SK-N-SH (cell line): ENCODE measurements around the gene BCR. TPM values are rescaled to one million over a fixed set of nuclear protein-coding genes. Genes with fewer than 3 reads are reported as not detected.

ENCODE experiments used
- CTCF ChIA-PET: fragments of 300-600, 350-600 bp; formaldehyde crosslinking; extraction: SDS; loops from one replicate; lab custom pipeline; 2021; lab: Yijun Ruan, JAX
- POLR2A ChIA-PET: fragments of 350-600 bp; sonication (Branson Sonifier 250); formaldehyde crosslinking; extraction: SDS; loops from one replicate; lab custom pipeline; 2020; ENCODE audit warnings: antibody characterized with exemption, inconsistent platforms; lab: Yijun Ruan, JAX
- DNase-seq: peaks from one replicate; pipeline ENCODE4 v3.0.0; 2012
- H2AFZ ChIP-seq: fragments of 200-600 bp; sonication (generic); 2 replicates; pipeline ENCODE4 v1.8.1; 2016; ENCODE audit warnings: antibody characterized with exemption, mild to moderate bottlenecking, low read depth
- H3F3A ChIP-seq: fragments of 200-600 bp; sonication (generic); replicated peaks from 2 replicates; pipeline ENCODE3; 2016; ENCODE audit warnings: antibody characterized with exemption, mild to moderate bottlenecking; ENCODE audit not compliant: insufficient read depth
- H3K27ac ChIP-seq, 2 experiments: fragments of 200-500 bp in 1 of 2; fragments of 200-600 bp in 1 of 2; sonication (Bioruptor generic) in 1 of 2; sonication (generic), shearing (Covaris generic) in 1 of 2; 2 replicates each; pipeline versions ENCODE4 v1.5.1 to v1.6.1; 2014 to 2016; ENCODE audit warnings: low read depth in 2 of 2, inconsistent platforms in 1 of 2, low read length in 1 of 2, mild to moderate bottlenecking in 1 of 2, mixed read lengths in 1 of 2
- H3K27me3 ChIP-seq: fragments of 200-600 bp; sonication (generic), shearing (Covaris generic); 2 replicates; pipeline ENCODE4 v1.6.1; 2016; ENCODE audit warnings: mixed run types; ENCODE audit not compliant: insufficient read depth
- H3K36me3 ChIP-seq, 2 experiments: fragments of 200-500 bp in 1 of 2; fragments of 200-600 bp in 1 of 2; sonication (Bioruptor generic) in 1 of 2; sonication (generic) in 1 of 2; replicated peaks in 1 of 2; 2 replicates each; pipeline versions ENCODE3 to v1.5.1; 2014 to 2016; ENCODE audit warnings: low read length in 1 of 2, mild to moderate bottlenecking in 1 of 2; ENCODE audit not compliant: insufficient read depth in 2 of 2, control insufficient read depth in 1 of 2
- H3K4me1 ChIP-seq, 2 experiments: fragments of 200-500 bp in 1 of 2; fragments of 200-600 bp in 1 of 2; sonication (Bioruptor generic) in 1 of 2; sonication (generic), shearing (Covaris generic) in 1 of 2; 2 replicates each; pipeline versions ENCODE4 v1.5.1 to v1.6.1; 2014 to 2016; ENCODE audit warnings: low read depth in 1 of 2, low read length in 1 of 2, mixed run types in 1 of 2; ENCODE audit not compliant: insufficient read depth in 2 of 2, control insufficient read depth in 1 of 2
- H3K4me2 ChIP-seq: fragments of 200-600 bp; sonication (generic), shearing (Covaris generic); 2 replicates; pipeline ENCODE4 v1.6.1; 2017; ENCODE audit warnings: mixed run types
- H3K4me3 ChIP-seq, 2 experiments: fragments of 200-500 bp in 1 of 2; fragments of 200-600 bp in 1 of 2; sonication (Bioruptor generic) in 1 of 2; sonication (generic), shearing (Covaris generic) in 1 of 2; 2 replicates each; pipeline versions ENCODE4 v1.5.1 to v1.8.1; 2014 to 2016; ENCODE audit warnings: low read depth in 2 of 2, inconsistent platforms in 1 of 2, low read length in 1 of 2, mild to moderate bottlenecking in 1 of 2, mixed read lengths in 1 of 2, moderate library complexity in 1 of 2
- H3K79me2 ChIP-seq: fragments of 200-600 bp; sonication (generic); 2 replicates; pipeline ENCODE4 v1.8.1; 2017; ENCODE audit warnings: mild to moderate bottlenecking; ENCODE audit not compliant: insufficient read depth
- H3K9ac ChIP-seq: fragments of 200-600 bp; sonication (generic); 2 replicates; pipeline ENCODE4 v1.6.1; 2017; ENCODE audit warnings: mixed run types
- H3K9me2 ChIP-seq: fragments of 200-600 bp; sonication (generic); 2 replicates; pipeline ENCODE4 v1.6.1; 2017; ENCODE audit warnings: mixed run types
- H3K9me3 ChIP-seq: fragments of 200-600 bp; sonication (generic); 2 replicates; pipeline ENCODE4 v1.6.1; 2017; ENCODE audit warnings: mixed run types, mild to moderate bottlenecking, moderate library complexity
- H4K20me1 ChIP-seq: fragments of 200-600 bp; sonication (generic); 2 replicates; pipeline ENCODE4 v1.6.1; 2017; ENCODE audit warnings: mild to moderate bottlenecking, mixed run types; ENCODE audit not compliant: insufficient read depth
- GATA2 ChIP-seq: sonication (generic); formaldehyde crosslinking; IDR thresholded peaks from 2 replicates; pipeline ENCODE4 v1.5.0; 2020; ENCODE audit warnings: mild to moderate bottlenecking, missing genetic modification reagents
- JUND ChIP-seq: IDR thresholded peaks from 2 replicates; pipeline ENCODE4 v1.4.0; 2012
- MXI1 ChIP-seq: IDR thresholded peaks from 2 replicates; pipeline ENCODE4 v1.6.1; 2012; ENCODE audit warnings: mild to moderate bottlenecking, low read depth, low read length, improper control_type of control experiment
- NRF1 ChIP-seq: IDR thresholded peaks from 2 replicates; pipeline ENCODE4 v1.6.1; 2012; ENCODE audit warnings: low read depth, mild to moderate bottlenecking, low read length
- POLR2AphosphoS5 ChIP-seq: IDR thresholded peaks from 2 replicates; pipeline ENCODE4 v1.6.1; 2012; ENCODE audit warnings: low read depth, low read length
- SMC3 ChIP-seq: IDR thresholded peaks from 2 replicates; pipeline ENCODE4 v1.6.1; 2012; ENCODE audit warnings: low read depth, low read length, improper control_type of control experiment
- TCF12 ChIP-seq: IDR thresholded peaks from 2 replicates; pipeline ENCODE4 v1.4.0; 2012
- YY1 ChIP-seq: IDR thresholded peaks from 2 replicates; pipeline ENCODE4 v1.4.0; 2012; ENCODE audit warnings: low read depth, mild to moderate bottlenecking
- WGBS: methylation state at CpG from one replicate; pipeline ENCODE4 v1.1.6; 2017; ENCODE audit warnings: low lambda C conversion rate; 5-methylcytosine and 5-hydroxymethylcytosine counted together
- polyA plus RNA-seq, 3 experiments: library from polyadenylated mRNA; depleted of rRNA; stranded (reverse); fragments of >200 nt; gene quantifications; 2 replicates each; pipeline ENCODE4 v1.2.3, GENCODE V29; 2012
- TF ChIP-seq, protein P1 (sequence below): fragments of 150-350 bp; IDR thresholded peaks from 2 replicates; pipeline ENCODE4 v1.6.1; 2017; ENCODE audit warnings: antibody characterized with exemption, low read length, low read depth, borderline replicate concordance
- TF ChIP-seq, protein P2 (sequence below): IDR thresholded peaks from 2 replicates; pipeline ENCODE4; 2012
- TF ChIP-seq, protein P3 (sequence below): IDR thresholded peaks from 2 replicates; pipeline ENCODE4 v1.4.0; 2012; ENCODE audit warnings: low read depth

The BCR gene
- polyA plus RNA-seq, 1 of the 3 experiments (the other 2 are of a cell fraction), result 50.9 TPM

DNA sequence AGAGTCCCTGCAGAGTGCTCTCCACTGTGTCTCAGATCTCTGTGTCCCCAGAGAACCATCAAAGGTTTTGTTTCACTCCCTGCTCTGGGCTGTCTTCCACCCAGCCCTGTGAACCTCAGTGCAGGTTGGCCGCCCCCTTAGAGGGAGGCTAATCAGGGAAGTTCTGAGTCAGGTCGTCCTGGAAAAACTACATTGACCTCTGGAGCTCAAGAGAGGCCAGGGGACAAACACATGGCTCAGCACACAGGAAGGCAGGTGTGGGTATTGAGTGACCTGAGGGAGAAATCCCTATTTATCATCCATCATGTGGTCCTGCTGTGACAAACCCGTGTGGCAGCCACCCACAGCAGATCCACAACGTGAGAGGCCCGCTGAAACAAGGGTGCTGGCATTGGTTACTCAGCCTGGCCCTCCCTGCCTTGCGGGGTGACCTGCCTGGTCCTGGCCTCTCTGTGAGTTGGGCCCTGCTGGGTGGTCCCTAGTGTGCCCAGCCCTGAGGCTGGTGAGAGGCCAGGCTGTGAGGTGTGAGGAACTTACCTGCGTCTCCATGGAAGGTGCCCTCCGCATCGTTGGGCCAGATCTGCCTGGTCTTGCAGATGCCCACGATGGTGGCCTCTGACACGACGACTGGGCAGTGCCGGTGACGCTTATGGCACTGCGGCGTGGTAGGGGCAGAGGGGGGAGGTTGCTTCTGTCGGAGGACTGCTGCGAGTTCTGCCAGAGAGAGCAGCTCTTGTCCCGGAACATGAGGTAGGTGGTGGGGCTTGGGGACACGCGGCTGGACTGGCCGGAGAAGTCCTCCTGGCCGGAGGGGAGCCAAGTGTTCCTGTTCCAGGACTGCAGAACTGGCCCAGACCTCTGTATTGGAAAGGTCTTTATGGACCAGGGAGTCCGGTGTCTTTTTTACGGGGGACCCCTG is 669 bp upstream of the BCR start:
- Histone ChIP-seq H3K27ac (peak overlapping the region in 1 of 2 experiments; percentile 67; a peak in 1 of 4 replicates), H2AFZ (peak overlapping the region; percentile 83), H3K4me1 (peaks cover 13 to 47% of the 10 kb centered on the region in 2 experiments), H3K4me3 (peak overlapping the region; percentile 54 to 83), H3K9ac (peak overlapping the region; percentile 29; the same call in 1 of the 2 replicates), H3K9me2 (no peaks in the 10 kb centered on the region), H4K20me1 (peaks cover 33% of the 10 kb centered on the region), H3F3A (no peaks in the 10 kb centered on the region), H3K4me2 (peak overlapping the region; percentile 69), H3K27me3 (no peaks in the 10 kb centered on the region), H3K9me3 (no peaks in the 10 kb centered on the region), H3K36me3 (peaks cover 0 to 2% of the 10 kb centered on the region in 2 experiments), H3K79me2 (peaks cover 35% of the 10 kb centered on the region)
- ChIA-PET POLR2A (interaction anchor here (1.1 kb wide), 1 partner anchor 102 kb away, joined by 5 read pairs; no protein-coding TSS in a partner anchor), CTCF (interaction anchor here (0.9 to 21.1 kb wide), 13 partner anchors 12 to 223 kb away, joined by 3 to 587 read pairs (median 3); no protein-coding TSS in a partner anchor)
- DNase-seq, result no peak
- WGBS, result 84% methylated on average over 5 of the region's 25 CpGs
- TF ChIP-seq GATA2 (CRISPR knock-in tag) (no peak), SMC3 (no peak), JUND (no peak), YY1 (no peak), TCF12 (no peak), POLR2AphosphoS5 (no peak)
- TF ChIP-seq, protein P1, sequence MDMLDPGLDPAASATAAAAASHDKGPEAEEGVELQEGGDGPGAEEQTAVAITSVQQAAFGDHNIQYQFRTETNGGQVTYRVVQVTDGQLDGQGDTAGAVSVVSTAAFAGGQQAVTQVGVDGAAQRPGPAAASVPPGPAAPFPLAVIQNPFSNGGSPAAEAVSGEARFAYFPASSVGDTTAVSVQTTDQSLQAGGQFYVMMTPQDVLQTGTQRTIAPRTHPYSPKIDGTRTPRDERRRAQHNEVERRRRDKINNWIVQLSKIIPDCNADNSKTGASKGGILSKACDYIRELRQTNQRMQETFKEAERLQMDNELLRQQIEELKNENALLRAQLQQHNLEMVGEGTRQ, result no peak
- TF ChIP-seq, protein P2, sequence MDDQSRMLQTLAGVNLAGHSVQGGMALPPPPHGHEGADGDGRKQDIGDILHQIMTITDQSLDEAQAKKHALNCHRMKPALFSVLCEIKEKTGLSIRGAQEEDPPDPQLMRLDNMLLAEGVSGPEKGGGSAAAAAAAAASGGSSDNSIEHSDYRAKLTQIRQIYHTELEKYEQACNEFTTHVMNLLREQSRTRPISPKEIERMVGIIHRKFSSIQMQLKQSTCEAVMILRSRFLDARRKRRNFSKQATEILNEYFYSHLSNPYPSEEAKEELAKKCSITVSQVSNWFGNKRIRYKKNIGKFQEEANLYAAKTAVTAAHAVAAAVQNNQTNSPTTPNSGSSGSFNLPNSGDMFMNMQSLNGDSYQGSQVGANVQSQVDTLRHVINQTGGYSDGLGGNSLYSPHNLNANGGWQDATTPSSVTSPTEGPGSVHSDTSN, result no peak

DNA sequence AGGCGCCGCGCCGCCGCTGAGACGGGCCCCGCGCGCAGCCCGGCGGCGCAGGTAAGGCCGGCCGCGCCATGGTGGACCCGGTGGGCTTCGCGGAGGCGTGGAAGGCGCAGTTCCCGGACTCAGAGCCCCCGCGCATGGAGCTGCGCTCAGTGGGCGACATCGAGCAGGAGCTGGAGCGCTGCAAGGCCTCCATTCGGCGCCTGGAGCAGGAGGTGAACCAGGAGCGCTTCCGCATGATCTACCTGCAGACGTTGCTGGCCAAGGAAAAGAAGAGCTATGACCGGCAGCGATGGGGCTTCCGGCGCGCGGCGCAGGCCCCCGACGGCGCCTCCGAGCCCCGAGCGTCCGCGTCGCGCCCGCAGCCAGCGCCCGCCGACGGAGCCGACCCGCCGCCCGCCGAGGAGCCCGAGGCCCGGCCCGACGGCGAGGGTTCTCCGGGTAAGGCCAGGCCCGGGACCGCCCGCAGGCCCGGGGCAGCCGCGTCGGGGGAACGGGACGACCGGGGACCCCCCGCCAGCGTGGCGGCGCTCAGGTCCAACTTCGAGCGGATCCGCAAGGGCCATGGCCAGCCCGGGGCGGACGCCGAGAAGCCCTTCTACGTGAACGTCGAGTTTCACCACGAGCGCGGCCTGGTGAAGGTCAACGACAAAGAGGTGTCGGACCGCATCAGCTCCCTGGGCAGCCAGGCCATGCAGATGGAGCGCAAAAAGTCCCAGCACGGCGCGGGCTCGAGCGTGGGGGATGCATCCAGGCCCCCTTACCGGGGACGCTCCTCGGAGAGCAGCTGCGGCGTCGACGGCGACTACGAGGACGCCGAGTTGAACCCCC is 798 bp downstream of the BCR start:
- Histone ChIP-seq H3K4me1 (peaks cover 13 to 52% of the 10 kb centered on the region in 2 experiments), H2AFZ (no peak overlapping the region), H3F3A (no peaks in the 10 kb centered on the region), H3K9me3 (no peaks in the 10 kb centered on the region), H3K36me3 (peaks cover 0 to 2% of the 10 kb centered on the region in 2 experiments), H4K20me1 (peaks cover 39% of the 10 kb centered on the region), H3K27me3 (no peaks in the 10 kb centered on the region), H3K4me3 (peak overlapping the region; percentile 53 to 83), H3K4me2 (peak overlapping the region; percentile 73), H3K9me2 (no peaks in the 10 kb centered on the region), H3K9ac (no peak overlapping the region), H3K79me2 (peaks cover 50% of the 10 kb centered on the region), H3K27ac (peak overlapping the region in 1 of 2 experiments; percentile 83; a peak in 1 of 4 replicates)
- ChIA-PET POLR2A (interaction anchor here (0.7 to 1.2 kb wide), 3 partner anchors 101 to 342 kb away, joined by 3 to 5 read pairs (median 3); no protein-coding TSS in a partner anchor), CTCF (interaction anchor here (0.6 to 21.1 kb wide), 12 partner anchors 13 to 106 kb away, joined by 3 to 587 read pairs (median 3); no protein-coding TSS in a partner anchor)
- TF ChIP-seq, protein P3, sequence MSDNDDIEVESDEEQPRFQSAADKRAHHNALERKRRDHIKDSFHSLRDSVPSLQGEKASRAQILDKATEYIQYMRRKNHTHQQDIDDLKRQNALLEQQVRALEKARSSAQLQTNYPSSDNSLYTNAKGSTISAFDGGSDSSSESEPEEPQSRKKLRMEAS, result no peak
- peak; percentile 15; the same call in 1 of the 2 replicates for TF ChIP-seq MXI1
- TF ChIP-seq NRF1, result 0 out of 2 replicates have a peak, but pooled peaks have one; percentile 4
- WGBS, result 56% methylated on average over 26 of the region's 112 CpGs
- peak; percentile 62 for DNase-seq
